T-helper 17 cell (primary cell): ENCODE data around the gene MRPS18B. TPM values are rescaled to one million over a fixed set of nuclear protein-coding genes. Genes with fewer than 3 reads are reported as not detected.

Experiments used
- ATAC-seq: fragments of 150-1000 bp; cut with Tn5 transposase; 2 replicates; pipeline ENCODE4 v1.10.0; 2021; ENCODE audit warnings: mild to moderate bottlenecking, moderate library complexity
- DNase-seq, 3 donors: peaks; one replicate each; pipeline versions ENCODE4 v3.0.0 to v3.0.0-alpha.2; 2020 to 2021
- H3K9me3 ChIP-seq: one replicate; pipeline ENCODE4 v1.7.0; 2013; ENCODE audit warnings: low read length, mild to moderate bottlenecking; ENCODE audit not compliant: control insufficient read depth, poor library complexity, severe bottlenecking
- H3K27ac Mint-ChIP-seq: one replicate; pipeline ENCODE4 v1.8.0; 2022; ENCODE audit warnings: mild to moderate bottlenecking, moderate library complexity, mixed read lengths
- H3K27me3 Mint-ChIP-seq: one replicate; pipeline ENCODE4 v1.8.0; 2022; ENCODE audit warnings: mixed read lengths
- H3K36me3 Mint-ChIP-seq: one replicate; pipeline ENCODE4 v1.8.0; 2022; ENCODE audit warnings: low read depth, mixed read lengths
- H3K4me1 Mint-ChIP-seq: one replicate; pipeline ENCODE4 v1.8.0; 2022; ENCODE audit warnings: mild to moderate bottlenecking, mixed read lengths
- H3K4me3 Mint-ChIP-seq: one replicate; pipeline ENCODE4 v1.8.0; 2022; ENCODE audit warnings: mild to moderate bottlenecking, moderate library complexity, mixed read lengths
- total RNA-seq, 4 donors: library from RNA in 2 of 4; stranded (reverse) in 2 of 4; gene quantifications; one replicate each; pipeline ENCODE4 v1.2.3 and lab custom pipeline; 2022 to 2026

The MRPS18B gene
- total RNA-seq, 2 donors from 2014 or later, result 16.3 to 23.2 TPM

DNA sequence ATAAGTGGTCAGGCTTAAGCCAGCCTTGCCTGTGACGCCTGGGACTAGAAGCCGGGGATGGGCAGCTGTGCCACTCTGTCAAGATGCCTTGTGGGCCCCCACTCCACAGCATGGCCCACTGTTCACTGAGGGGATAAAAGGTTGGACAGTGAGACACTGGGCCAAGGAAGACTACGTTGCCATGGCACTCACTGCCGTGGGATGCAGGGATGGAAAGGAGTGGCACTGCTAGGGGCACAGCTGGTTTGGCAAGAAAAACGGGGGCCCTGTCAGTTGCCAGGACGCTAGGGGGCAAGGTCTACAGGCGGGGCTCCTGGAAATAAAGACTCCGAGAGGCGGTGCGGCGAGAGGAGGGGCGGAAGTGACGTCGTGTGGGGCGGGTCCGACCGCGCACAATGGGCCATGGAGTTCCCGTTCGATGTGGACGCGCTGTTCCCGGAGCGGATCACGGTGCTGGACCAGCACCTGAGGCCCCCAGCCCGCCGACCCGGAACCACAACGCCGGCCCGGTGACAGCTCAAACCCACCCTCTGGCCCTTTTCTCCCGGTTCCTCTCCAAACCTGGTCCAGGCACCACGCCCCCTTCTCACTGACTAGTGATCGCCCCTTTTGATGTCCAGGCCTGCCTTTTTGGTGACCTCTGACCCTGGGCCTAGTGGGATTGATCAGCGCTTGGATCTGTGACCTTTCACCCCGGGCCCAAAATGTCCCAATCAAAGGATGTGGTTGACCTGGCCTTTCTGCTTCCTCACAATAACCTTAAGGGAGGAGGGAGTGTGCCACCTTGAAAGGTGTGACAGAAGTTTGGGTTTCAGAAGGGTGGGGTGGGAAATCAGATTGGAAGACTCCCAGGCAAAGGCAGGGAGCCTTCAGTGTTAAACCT lies 9.1 kb downstream of the MRPS18B start, which contains the start of gene ATAT1:
Gene ATAT1, plus strand, starts transcription at position 391 of the 883 bp plus-strand sequence.
- ATAC-seq, result peak; percentile 100
- H3K4me1 Mint-ChIP-seq, result peaks cover 17% of the 10 kb centered on the region
- H3K4me3 Mint-ChIP-seq, result peak within 1 kb of the TSS; percentile 92
- no peaks in the 10 kb centered on the region for H3K27me3 Mint-ChIP-seq
- peak within 1 kb of the TSS; percentile 94 for H3K27ac Mint-ChIP-seq
- peaks cover 6% of the 10 kb centered on the region for H3K36me3 Mint-ChIP-seq
- H3K9me3 ChIP-seq, result no peaks in the 10 kb centered on the region
- peak; percentile 81 to 85 (median 83) for DNase-seq

DNA sequence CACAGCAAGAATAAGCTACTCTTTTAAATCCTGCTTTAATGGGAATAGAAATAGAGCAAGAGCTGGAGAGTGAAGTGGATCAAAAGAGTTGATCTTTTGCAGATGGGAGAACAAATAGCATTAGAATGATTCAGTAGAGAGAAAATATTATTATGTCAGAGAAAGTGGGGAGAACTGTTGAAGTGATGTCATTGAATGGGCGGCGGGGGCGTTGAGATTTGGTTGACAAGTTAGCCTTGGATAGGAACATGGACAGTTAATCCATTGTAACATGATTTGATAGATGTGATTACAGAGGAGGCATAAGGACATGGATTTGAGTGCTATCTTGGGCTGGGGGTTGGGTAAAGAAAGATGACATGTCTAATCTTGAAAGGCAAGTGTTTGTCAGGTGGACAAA lies 18.2 kb downstream of the MRPS18B start:
- Mint-ChIP-seq H3K4me3 (no peak overlapping the region), H3K4me1 (peaks cover 9% of the 10 kb centered on the region), H3K27ac (no peak overlapping the region), H3K27me3 (no peaks in the 10 kb centered on the region), H3K36me3 (peaks cover 9% of the 10 kb centered on the region)
- ATAC-seq, result no peak
- no peaks in the 10 kb centered on the region for H3K9me3 ChIP-seq
- DNase-seq, result no peak

DNA sequence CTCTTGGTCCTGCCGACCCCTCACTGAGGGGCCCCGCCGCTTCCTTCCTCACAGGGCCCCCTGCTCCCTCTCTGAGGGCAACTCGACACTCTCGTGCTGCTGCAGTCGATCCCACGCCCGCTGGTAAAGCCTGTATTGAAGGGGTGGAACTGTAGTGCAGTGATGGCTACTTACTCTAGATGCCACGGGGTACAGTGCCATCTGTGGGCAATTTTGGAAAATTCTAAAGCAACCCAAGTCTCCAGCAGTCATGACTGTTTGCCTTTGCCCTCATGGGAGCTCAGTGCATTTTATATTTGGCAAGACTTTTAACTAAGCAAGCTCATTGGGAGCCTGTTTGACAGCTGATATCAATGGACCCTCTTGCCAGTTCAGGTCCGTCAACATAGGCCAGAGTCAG lies 22.8 kb downstream of the MRPS18B start:
- DNase-seq, result no peak
- ATAC-seq, result no peak
- peaks cover 17% of the 10 kb centered on the region for H3K4me1 Mint-ChIP-seq
- no peaks in the 10 kb centered on the region for H3K9me3 ChIP-seq
- H3K36me3 Mint-ChIP-seq, result peaks cover 8% of the 10 kb centered on the region
- no peak overlapping the region for H3K27ac Mint-ChIP-seq
- no peak overlapping the region for H3K4me3 Mint-ChIP-seq
- no peaks in the 10 kb centered on the region for H3K27me3 Mint-ChIP-seq

DNA sequence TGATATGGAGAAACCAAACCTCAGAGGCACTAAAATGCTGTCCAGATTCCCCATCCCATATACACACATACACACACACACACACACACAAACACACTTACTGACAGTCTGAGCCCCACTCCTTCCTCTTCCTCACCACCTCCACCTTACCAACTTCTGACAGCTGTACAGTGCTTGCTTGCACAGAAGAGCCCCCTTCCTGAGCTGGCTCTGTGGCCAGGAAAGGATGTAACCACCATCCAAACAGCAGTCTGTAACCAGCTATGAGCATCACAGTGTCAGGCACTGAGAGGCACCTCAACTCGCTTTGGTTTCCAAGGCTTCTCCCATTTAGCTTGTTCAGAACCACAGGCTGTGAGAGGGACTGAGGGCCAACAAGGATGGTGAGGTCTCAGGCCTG lies 23.4 kb downstream of the MRPS18B start:
- no peaks in the 10 kb centered on the region for H3K27me3 Mint-ChIP-seq
- H3K4me1 Mint-ChIP-seq, result peaks cover 18% of the 10 kb centered on the region
- DNase-seq, result no peak
- no peak overlapping the region for H3K4me3 Mint-ChIP-seq
- peak overlapping the region; percentile 78 for H3K27ac Mint-ChIP-seq
- no peaks in the 10 kb centered on the region for H3K9me3 ChIP-seq
- peaks cover 6% of the 10 kb centered on the region for H3K36me3 Mint-ChIP-seq
- no peak for ATAC-seq

DNA sequence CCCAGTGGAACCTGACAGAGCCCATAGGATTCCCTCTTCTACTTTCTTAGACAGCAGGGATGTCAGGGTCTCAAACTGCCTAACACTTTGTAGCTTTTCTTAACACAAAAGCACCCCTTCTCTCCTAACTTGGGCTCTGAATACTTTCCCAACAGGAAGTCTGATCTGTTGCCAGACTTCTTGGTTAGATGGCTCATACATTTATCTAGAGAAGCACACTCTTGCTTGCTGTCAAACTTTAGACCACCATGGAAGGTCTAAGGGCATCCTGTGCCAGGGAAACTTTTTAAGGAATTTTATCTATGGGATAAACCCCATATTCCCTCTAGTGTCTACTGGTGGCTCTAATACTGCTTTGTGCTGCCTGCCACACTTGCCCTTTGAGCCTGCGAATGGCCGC lies 26.0 kb downstream of the MRPS18B start:
- Mint-ChIP-seq H3K27ac (peak overlapping the region; percentile 37), H3K4me3 (no peak overlapping the region), H3K27me3 (no peaks in the 10 kb centered on the region), H3K4me1 (peaks cover 24% of the 10 kb centered on the region), H3K36me3 (peaks cover 6% of the 10 kb centered on the region)
- no peaks in the 10 kb centered on the region for H3K9me3 ChIP-seq
- DNase-seq, result no peak
- ATAC-seq, result no peak

DNA sequence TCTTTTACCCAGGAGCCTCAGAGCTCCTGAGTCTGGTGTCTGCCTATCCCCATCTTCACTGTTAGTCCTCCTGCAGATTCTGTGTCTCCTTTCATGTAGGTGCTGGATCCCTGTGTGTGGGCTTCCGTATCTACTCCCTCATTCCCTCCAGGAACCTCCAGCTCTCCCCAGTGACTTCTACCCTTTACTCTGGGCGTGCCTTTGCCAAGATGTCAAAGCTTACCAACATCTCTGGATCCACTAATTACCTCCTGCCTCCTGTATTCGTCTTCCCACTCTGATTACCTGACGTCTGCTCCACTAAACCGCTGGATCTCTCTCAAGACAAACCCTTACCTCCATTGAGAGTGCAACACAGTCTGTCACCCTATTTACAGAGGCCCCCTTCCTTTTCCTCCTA lies 27.1 kb downstream of the MRPS18B start:
- Mint-ChIP-seq H3K4me1 (peaks cover 24% of the 10 kb centered on the region), H3K36me3 (peaks cover 6% of the 10 kb centered on the region), H3K4me3 (no peak overlapping the region), H3K27ac (peak overlapping the region; percentile 37), H3K27me3 (no peaks in the 10 kb centered on the region)
- DNase-seq (no peak), ATAC-seq (no peak)
- H3K9me3 ChIP-seq, result no peaks in the 10 kb centered on the region

DNA sequence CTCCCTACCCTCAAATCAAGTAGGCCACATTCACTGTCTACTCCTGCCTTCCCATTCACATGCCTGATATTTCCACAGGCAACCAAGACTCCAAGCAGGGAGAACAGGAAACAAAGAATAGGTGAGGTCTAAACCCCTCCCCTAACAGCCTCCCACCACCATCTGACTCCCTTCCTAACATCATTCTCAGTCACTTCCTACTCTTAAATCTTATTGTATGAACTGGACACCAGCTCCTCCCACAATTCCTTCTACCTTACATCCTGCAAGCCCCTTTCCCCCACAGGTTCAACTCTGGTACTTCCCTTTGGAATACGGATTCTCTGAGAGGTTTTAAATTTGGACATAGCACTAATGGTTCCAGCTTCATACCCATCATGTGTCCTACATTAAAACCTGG lies 28.3 kb downstream of the MRPS18B start:
- peaks cover 5% of the 10 kb centered on the region for H3K36me3 Mint-ChIP-seq
- peaks cover 23% of the 10 kb centered on the region for H3K4me1 Mint-ChIP-seq
- peak overlapping the region; percentile 75 for H3K27ac Mint-ChIP-seq
- H3K9me3 ChIP-seq, result no peaks in the 10 kb centered on the region
- ATAC-seq, result no peak
- peak overlapping the region; percentile 39 for H3K4me3 Mint-ChIP-seq
- no peaks in the 10 kb centered on the region for H3K27me3 Mint-ChIP-seq
- DNase-seq, result no peak

DNA sequence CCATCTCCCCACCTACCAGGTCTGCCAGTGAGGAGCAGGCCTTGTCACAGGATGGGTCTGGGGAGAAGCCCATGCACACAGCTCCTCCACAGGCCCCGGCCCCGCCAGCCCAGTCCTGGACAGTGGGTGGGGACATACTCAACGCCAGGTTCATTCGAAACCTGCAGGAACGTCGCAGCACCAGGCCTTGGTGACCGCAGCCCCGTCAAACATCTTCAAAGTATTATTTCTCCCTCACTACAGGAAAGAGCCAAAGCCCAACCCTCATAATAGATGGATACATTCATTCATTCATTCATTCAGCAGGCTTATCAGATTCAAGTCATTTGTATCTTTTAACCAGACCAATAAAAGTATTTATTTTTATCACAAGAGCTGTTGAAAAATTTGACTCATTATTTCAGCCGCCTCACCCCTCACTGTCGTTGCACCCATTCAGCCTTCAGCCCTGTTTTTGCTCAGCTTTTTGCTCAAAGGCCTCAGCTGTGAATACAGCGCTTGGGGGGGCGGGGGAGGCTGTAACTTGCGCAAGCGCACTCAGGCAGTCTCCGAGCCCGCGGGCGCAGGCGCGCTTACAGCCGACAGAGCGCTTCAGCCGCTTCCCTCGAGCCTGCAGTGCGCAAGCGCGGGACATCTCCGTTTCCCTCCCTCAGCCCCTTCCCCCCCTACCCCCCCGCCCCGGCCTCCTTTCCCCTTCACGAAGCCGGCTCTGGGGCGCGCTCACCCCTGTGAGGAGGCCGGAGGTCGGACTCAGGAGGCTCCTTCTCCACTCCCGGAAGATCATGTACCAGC lies 29.0 kb downstream of the MRPS18B start, which contains the start of gene C6orf136:
Gene C6orf136, plus strand, starts transcription at position 684 of the 792 bp plus-strand sequence. Its CDS starts 99 bp downstream, at position 783.
- Mint-ChIP-seq H3K4me3 (peak within 1 kb of the TSS; percentile 91), H3K27me3 (no peaks in the 10 kb centered on the region), H3K36me3 (peaks cover 4% of the 10 kb centered on the region), H3K4me1 (peaks cover 19% of the 10 kb centered on the region), H3K27ac (peak within 1 kb of the TSS; percentile 75)
- DNase-seq, result peak; percentile 84 to 92 (median 92)
- peak; percentile 83 for ATAC-seq
- no peaks in the 10 kb centered on the region for H3K9me3 ChIP-seq

DNA sequence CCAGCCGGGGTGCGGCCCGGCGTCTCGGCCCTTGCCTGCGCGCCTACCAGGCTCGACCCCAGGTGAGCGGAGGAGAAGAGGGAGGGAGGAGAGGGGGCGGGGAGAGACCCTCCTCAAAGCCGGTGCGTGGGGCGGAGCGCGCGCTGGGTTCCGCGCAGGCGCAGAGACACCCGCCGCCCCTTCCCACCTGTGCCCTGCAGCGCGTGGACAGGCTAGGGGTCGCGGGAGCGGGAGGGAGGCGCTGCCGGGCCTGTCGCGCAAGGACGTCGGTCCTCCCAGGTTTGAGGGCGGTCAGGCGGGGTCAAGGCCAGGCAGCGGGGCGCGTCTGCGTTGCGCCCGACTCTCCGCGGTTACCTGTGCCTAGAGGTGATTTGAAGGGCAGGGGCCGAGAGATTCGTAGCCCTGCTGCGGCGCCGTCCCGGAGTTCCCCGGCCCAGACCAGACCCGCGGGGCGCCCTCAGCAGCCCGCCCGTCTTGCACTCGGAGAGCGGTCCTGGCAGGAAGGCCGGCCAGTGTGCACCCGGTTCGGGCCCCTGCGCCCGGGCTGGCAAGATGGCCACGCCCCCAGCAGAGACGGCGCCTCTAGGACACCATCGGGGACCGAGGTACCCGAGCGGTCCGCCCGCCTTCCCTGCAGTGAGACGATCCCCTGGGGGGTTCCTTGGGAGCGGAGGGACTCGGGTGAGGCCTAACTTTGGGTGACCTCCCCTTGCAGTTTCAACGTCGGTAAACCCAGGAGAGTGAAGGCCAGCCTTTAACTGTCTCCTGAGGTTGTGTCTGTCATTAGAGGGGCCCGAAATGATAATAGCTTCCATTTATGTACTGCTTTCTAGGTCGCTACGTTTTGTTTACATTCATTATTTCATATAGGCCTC lies 29.8 kb downstream of the MRPS18B start:
- H3K9me3 ChIP-seq, result no peaks in the 10 kb centered on the region
- no peaks in the 10 kb centered on the region for H3K27me3 Mint-ChIP-seq
- ATAC-seq (peak; percentile 78), DNase-seq (peak; percentile 41 to 60 (median 60))
- peak overlapping the region; percentile 75 for H3K27ac Mint-ChIP-seq
- peaks cover 4% of the 10 kb centered on the region for H3K36me3 Mint-ChIP-seq
- H3K4me3 Mint-ChIP-seq, result peak overlapping the region; percentile 91
- H3K4me1 Mint-ChIP-seq, result peaks cover 19% of the 10 kb centered on the region

DNA sequence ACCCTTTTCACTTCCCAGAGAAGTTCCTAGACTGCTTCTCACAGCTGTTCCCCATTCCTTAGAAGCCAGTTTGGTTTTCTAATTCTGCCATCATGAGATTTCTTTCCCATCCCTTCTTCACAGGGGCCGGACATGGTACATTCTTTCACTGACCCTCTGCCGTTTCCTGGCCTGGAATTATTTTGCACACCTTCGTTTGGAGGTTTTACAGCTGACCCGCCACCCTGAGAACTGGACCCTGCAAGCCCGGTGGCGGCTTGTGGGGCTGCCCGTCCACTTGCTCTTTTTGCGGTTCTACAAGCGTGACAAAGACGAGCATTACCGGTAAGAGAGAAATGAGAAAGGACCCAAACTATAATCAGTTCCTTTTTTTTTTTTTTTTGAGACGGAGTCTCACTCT lies 33.5 kb downstream of the MRPS18B start:
- Mint-ChIP-seq H3K4me3 (peak overlapping the region; percentile 39), H3K27me3 (no peaks in the 10 kb centered on the region), H3K4me1 (peaks cover 9% of the 10 kb centered on the region), H3K27ac (peak overlapping the region; percentile 78), H3K36me3 (peaks cover 6% of the 10 kb centered on the region)
- H3K9me3 ChIP-seq, result no peaks in the 10 kb centered on the region
- ATAC-seq (no peak), DNase-seq (no peak)

DNA sequence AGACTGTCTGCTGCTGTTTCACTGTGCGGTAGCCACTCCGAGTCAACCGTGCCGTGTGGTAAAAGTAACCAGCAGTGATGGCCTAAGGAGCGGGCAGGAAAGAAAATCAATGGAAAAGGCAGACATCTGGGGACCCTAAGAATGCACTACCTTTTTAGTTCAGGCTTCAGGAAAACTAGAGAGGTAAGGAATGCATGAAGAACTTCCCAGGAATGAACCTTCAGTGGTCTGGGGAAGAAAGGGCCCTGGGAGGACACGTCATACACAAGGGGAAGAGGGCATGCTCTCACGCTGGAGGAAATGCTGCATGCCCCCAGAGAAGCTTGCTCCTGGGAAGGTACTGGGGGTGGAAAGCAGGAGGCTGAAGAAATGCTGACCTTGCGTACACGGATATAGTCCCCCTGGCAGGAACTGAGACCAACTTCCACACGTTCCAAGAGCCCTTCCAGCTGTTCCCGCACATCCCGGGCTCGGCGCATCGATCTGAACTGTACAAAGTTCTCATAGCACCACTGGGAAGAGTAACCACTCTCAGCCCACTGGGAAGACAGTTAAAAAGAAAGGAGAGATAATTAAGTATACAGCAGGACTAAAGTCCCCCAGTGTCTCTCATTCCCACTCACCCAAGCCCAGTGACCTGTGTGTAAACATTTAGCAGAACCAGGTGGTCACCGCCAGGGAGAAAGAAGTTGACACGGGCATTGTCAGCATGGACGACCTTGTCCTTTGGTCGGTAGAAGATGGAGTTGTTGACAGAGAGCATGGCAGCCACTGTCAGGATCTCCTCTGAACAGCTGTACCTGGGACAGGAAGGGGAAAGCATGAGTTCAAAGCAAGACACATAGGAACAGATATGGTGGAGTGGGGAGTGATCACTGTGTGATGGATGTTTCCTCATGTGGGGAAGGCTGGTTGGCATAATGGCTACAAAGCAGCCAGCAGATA lies 37.4 kb downstream of the MRPS18B start:
- Mint-ChIP-seq H3K4me3 (no peak overlapping the region), H3K4me1 (peaks cover 12% of the 10 kb centered on the region), H3K27ac (peak overlapping the region; percentile 9), H3K36me3 (peaks cover 9% of the 10 kb centered on the region), H3K27me3 (no peaks in the 10 kb centered on the region)
- DNase-seq, result no peak
- H3K9me3 ChIP-seq, result no peaks in the 10 kb centered on the region
- no peak for ATAC-seq

DNA sequence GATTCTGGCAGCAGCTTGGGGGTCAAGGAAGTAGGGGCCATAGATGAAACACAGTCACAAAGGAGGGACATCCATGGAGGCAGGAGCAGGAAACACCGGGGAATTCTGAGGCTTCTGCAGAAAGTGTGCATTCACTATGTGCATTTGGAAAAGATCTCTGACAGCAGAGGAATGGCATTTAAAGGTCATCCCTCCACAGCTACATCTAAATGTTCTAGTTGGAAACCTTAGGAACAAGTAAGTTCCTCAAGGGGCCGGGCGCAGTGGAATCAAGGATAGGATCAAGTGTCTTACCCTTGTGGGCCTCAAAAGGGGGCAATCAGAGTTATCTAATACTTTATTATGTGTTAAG lies 38.1 kb downstream of the MRPS18B start:
- Mint-ChIP-seq H3K27ac (peak overlapping the region; percentile 9), H3K36me3 (peaks cover 9% of the 10 kb centered on the region)

More for the DNA sequence above, 38.1 kb downstream of the MRPS18B start:
- DNase-seq, result no peak
- Mint-ChIP-seq H3K4me1 (peaks cover 12% of the 10 kb centered on the region), H3K4me3 (no peak overlapping the region), H3K27me3 (no peaks in the 10 kb centered on the region)
- H3K9me3 ChIP-seq, result no peaks in the 10 kb centered on the region
- no peak for ATAC-seq
